Central memory CD8-positive, alpha-beta T cell (primary cell): Measurements from ENCODE around the gene RAP2C.

Experiments
- ATAC-seq: fragments of 150-1000 bp; cut with Tn5 transposase; replicated peaks from 2 replicates; pipeline ENCODE4 v1.10.0; 2022; ENCODE audit warnings: mild to moderate bottlenecking, moderate FRiP score, moderate number of reproducible peaks; ENCODE audit not compliant: poor library complexity, severe bottlenecking; ENCODE audit errors: extremely low read depth
- DNase-seq, 2 donors: peaks; one replicate each; pipeline ENCODE4 v3.0.0; 2021; ENCODE audit warnings: low spot score in 2 of 2
- H3K27ac Mint-ChIP-seq: one replicate; pipeline ENCODE4 v1.8.0; 2022; ENCODE audit warnings: low read depth, mild to moderate bottlenecking, moderate library complexity, mixed read lengths
- H3K27me3 Mint-ChIP-seq: one replicate; pipeline ENCODE4 v1.8.0; 2022; ENCODE audit warnings: mixed read lengths
- H3K36me3 Mint-ChIP-seq: one replicate; pipeline ENCODE4 v1.8.0; 2022; ENCODE audit warnings: mild to moderate bottlenecking, moderate library complexity, mixed read lengths; ENCODE audit not compliant: insufficient read depth
- H3K4me1 Mint-ChIP-seq: one replicate; pipeline ENCODE4 v1.8.0; 2022; ENCODE audit warnings: mixed read lengths
- H3K4me3 Mint-ChIP-seq: one replicate; pipeline ENCODE4 v1.8.0; 2022; ENCODE audit warnings: mild to moderate bottlenecking, moderate library complexity, mixed read lengths
- H3K9me3 Mint-ChIP-seq: one replicate; pipeline ENCODE4 v1.8.0; 2022; ENCODE audit warnings: mixed read lengths

Gene RAP2C

DNA sequence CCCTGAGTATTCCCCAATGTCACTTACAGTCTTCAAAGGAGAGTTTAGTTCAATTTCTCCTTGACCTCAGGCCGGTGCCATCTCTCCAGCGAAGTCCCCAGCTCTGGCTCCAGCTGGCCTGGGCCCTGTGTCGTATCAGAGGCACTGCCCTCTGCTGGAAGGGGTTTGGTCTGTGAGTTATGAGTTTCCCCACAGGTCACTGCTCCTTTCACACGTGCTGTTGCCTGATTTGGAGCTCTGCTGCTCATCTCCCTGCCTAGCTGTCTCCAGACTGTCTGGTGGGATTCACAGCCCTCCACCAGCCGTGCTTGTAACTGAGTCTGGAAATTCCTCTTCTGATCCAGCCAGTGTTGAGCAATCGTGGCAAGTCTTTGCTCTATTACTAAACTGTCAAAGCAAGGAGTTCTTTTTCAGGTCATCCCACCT lies at the start of gene RAP2C:
RAP2C (minus strand) TSS at position 105 of the 426 bp plus-strand sequence. CDS start 2,179 bp downstream, outside the sequence.
- peaks cover 24% of the 10 kb centered on the region for H3K36me3 Mint-ChIP-seq
- ATAC-seq (no peak), DNase-seq (peak; percentile 25 to 32)
- peaks cover 18% of the 10 kb centered on the region for H3K4me1 Mint-ChIP-seq
- H3K27ac Mint-ChIP-seq, result peak within 1 kb of the TSS; percentile 97
- peak within 1 kb of the TSS; percentile 94 for H3K4me3 Mint-ChIP-seq
- H3K27me3 Mint-ChIP-seq, result no peaks in the 10 kb centered on the region
- no peaks in the 10 kb centered on the region for H3K9me3 Mint-ChIP-seq

DNA sequence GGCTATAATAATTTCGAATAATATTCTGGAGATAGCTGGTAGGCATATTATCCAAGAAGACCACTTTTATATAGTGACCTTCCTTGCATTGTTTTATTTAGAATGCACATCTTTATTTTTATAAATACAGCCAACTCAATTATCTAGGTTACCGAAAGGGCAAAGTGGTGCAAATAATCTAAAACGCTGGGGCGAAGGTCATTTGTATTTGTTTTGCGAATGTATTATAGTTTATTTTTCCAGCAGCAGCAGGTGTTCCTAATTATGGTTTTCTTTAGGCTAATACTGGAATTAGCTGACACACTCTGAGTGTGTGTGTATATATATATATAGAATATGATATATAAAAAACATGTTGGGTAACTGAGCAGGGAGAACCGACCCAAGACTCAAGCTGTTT lies 48.1 kb upstream of the RAP2C start:
- H3K36me3 Mint-ChIP-seq, result no peaks in the 10 kb centered on the region
- no peak for ATAC-seq
- no peak overlapping the region for H3K4me3 Mint-ChIP-seq
- no peak overlapping the region for H3K27ac Mint-ChIP-seq
- no peaks in the 10 kb centered on the region for H3K9me3 Mint-ChIP-seq
- DNase-seq, result no peak
- no peaks in the 10 kb centered on the region for H3K4me1 Mint-ChIP-seq
- no peaks in the 10 kb centered on the region for H3K27me3 Mint-ChIP-seq

DNA sequence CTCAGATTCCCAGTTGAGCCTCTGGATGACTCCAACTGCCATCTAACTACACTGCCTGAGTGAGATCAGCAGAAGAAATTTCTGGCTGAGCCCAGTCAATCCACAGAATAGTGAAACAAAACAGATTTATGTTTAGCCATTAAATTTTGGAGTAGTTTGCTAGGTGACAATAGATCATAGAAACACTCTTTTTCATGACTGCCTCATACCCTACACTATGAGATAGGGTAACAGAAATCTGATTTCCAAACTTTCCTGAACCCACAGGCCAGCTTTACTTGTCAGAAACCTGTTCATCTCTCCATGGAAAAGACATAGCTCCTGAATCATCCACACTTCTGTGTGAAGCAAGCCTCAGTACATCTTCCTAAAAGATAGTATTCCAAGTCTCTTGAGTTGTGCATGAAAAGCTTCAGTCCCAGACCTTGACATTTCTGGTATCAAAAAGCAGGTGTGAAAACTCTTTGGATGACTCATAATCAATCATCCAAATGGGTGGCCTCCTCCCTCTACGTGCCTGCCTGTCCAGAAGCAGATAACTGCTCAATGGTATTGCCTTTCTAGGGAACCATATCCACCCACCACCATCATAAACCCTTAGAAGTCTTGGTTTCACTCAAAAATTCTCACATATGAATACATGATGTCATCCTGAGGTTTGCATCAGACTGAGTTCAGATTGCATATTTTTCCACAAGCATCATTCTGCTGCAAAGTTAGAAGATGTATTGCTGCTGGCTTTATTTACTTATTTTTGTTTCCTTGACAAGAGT lies 47.5 kb upstream of the RAP2C start:
- ATAC-seq (no peak), DNase-seq (no peak)
- H3K4me3 Mint-ChIP-seq, result no peak overlapping the region
- no peaks in the 10 kb centered on the region for H3K36me3 Mint-ChIP-seq
- H3K27me3 Mint-ChIP-seq, result no peaks in the 10 kb centered on the region
- H3K9me3 Mint-ChIP-seq, result no peaks in the 10 kb centered on the region
- no peaks in the 10 kb centered on the region for H3K4me1 Mint-ChIP-seq
- no peak overlapping the region for H3K27ac Mint-ChIP-seq

DNA sequence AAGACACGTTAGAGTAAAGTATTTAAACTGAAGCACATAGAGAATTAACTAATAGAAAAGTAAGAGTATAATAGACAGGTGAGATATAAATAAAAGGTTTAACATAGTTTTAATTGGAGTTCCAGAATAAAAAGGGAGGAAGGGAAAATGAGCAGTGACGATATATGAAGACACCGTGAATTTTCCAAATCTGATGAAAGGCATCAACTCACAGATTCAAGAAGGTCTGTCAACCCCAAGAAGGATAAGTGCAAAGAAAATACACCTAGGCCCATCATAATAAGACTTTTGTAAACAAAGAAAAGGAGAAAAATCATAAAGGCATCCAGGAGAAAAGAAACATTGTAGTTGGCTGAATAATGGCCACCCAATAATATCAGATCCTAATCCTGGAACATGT lies 43.9 kb upstream of the RAP2C start:
- Mint-ChIP-seq H3K9me3 (no peaks in the 10 kb centered on the region), H3K4me3 (no peak overlapping the region), H3K27me3 (no peaks in the 10 kb centered on the region), H3K27ac (no peak overlapping the region), H3K36me3 (no peaks in the 10 kb centered on the region), H3K4me1 (no peaks in the 10 kb centered on the region)
- no peak for ATAC-seq
- DNase-seq, result no peak

DNA sequence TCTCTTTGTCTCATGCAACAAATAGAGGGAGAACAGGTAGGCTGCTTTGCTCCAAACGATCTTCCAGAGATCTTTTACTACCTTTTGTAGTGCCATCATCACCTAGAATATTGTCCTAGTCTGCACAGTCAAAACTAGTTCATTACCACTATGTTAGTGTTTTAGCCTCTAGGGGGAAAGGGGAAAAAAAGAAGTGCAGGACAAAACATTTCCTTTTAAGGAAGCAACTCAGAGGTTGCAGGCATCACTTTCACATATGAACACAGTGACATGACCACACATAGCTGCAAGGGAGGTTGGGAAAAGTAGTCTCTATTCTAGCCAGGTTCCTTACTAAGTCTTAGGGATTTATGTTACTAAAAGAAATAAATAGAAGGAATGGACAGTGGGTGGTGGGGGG lies 39.3 kb upstream of the RAP2C start:
- no peaks in the 10 kb centered on the region for H3K27me3 Mint-ChIP-seq

DNA sequence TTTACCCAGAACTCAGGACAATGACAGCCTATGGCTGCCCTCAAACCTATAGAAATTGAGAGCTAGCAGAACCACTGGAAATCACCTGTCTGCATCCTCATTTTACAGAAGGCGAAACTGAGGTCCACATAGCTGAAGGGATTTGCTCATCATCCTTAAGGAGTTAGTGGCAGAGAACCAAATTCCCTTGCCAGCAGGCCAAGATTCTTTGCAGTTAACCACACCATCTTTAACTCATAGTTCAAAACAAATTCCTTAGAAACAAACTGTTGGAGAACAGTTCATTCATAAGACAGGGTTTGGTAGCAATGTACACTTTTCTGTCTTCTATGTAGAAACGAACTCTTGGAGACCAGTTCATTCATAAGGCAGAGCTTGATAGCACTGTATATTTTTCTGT lies 37.9 kb upstream of the RAP2C start:
- Mint-ChIP-seq H3K4me3 (no peak overlapping the region), H3K4me1 (no peaks in the 10 kb centered on the region), H3K27me3 (no peaks in the 10 kb centered on the region), H3K36me3 (no peaks in the 10 kb centered on the region), H3K27ac (no peak overlapping the region), H3K9me3 (no peaks in the 10 kb centered on the region)
- no peak for ATAC-seq
- no peak for DNase-seq

More for the DNA sequence above, 39.3 kb upstream of the RAP2C start:
- Mint-ChIP-seq H3K4me3 (no peak overlapping the region), H3K9me3 (no peaks in the 10 kb centered on the region), H3K4me1 (no peaks in the 10 kb centered on the region), H3K27ac (no peak overlapping the region), H3K36me3 (no peaks in the 10 kb centered on the region)
- no peak for DNase-seq
- ATAC-seq, result no peak

DNA sequence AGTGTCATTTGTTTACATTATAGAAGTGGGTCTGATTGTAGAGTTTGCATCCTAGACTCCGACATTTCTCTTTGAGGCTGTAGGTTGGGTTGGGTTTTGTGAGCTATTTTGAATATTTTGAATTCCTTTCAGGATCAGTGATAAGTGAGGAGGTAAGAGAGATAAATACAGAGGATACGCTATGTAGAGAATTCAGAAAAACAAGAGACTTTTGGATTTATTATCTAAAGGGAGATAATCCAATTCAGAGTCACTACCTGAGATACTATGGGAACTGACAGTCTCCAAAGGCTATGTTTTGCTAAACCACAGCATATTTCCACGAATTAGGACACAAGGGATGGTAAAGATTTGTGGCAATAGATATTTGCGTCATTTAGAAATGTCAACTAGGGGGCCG lies 16.9 kb upstream of the RAP2C start:
- H3K9me3 Mint-ChIP-seq, result no peaks in the 10 kb centered on the region
- no peak overlapping the region for H3K27ac Mint-ChIP-seq
- peaks cover 6% of the 10 kb centered on the region for H3K4me1 Mint-ChIP-seq
- no peak for ATAC-seq
- H3K27me3 Mint-ChIP-seq, result no peaks in the 10 kb centered on the region
- H3K4me3 Mint-ChIP-seq, result no peak overlapping the region
- no peak for DNase-seq
- peaks cover 5% of the 10 kb centered on the region for H3K36me3 Mint-ChIP-seq

DNA sequence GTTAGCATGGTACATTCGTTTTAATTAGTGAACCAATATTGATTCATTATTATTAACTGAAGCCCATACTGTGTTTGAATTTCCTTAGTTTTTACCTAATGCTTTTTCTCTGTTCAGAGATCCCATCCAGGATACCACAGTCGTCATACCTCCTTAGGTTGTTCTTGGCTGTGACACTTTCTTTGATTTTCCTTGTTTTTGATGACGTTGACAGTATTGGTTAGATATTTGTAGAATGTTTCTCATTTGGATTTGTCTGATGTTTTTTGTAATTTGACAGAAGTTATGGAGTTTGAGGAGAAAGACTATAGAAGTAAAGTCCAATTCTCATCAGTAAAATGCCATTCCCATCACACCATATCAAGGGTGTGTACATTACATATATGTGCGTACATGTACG lies 16.2 kb upstream of the RAP2C start:
- H3K4me3 Mint-ChIP-seq, result no peak overlapping the region
- peaks cover 2% of the 10 kb centered on the region for H3K36me3 Mint-ChIP-seq
- no peaks in the 10 kb centered on the region for H3K27me3 Mint-ChIP-seq
- no peak overlapping the region for H3K27ac Mint-ChIP-seq
- ATAC-seq (no peak), DNase-seq (no peak)
- peaks cover 6% of the 10 kb centered on the region for H3K4me1 Mint-ChIP-seq
- H3K9me3 Mint-ChIP-seq, result no peaks in the 10 kb centered on the region

DNA sequence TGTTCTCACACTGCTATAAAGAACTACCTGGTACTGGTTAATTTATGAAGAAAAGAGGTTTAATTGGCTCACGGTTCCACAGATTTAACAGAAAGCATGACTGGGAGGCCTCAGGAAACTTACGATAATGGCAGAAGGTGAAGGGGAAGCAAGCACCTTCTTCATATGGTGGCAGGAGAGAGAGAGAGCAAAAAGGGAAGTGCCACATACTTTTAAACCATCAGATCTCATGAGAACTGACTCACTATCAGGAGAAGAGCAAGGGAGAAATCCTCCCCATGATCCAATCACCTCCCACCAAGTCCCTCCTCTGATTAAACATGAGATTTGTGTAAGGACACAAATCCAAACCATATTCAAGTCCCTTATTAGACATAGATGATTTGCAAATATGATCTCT lies 12.3 kb upstream of the RAP2C start:
- Mint-ChIP-seq H3K9me3 (no peaks in the 10 kb centered on the region), H3K4me3 (no peak overlapping the region), H3K27ac (no peak overlapping the region), H3K4me1 (peaks cover 14% of the 10 kb centered on the region), H3K36me3 (peaks cover 3% of the 10 kb centered on the region), H3K27me3 (no peaks in the 10 kb centered on the region)
- DNase-seq (no peak), ATAC-seq (no peak)

DNA sequence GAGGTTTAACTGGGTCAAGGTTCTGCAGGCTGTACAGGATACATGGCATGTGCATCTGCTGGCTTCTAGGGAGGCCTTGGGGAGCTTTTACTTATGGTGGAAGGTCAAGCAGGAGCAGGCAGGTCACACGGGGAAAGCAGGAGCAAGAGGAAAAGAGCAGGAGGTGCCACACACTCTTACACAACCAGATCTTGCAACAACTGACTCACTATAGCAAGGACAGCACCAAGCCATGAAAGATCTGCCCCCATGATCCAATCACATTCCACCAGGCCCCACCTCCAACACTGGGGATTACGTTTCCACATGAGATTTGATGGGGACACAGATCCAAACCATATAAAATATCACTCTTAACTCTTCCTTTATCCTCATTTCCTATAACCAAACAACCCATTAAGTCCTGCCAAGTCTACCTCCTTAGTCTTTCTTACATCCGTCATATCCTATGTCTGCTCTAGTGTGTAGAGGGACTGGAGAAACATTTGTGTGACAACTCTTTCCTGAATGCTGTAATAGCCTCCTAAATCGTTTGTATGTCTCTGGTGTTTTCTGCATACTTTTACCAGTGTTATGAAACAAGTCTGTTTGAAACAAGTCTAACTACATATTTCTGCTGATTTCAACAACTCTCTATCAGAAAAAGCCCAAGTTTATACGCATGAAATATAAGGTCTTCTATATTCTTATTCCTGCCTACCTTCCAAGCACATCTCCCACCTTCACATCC lies 8.3 kb upstream of the RAP2C start:
- Mint-ChIP-seq H3K27ac (no peak overlapping the region), H3K36me3 (peaks cover 1% of the 10 kb centered on the region), H3K4me3 (no peak overlapping the region), H3K4me1 (peaks cover 14% of the 10 kb centered on the region), H3K27me3 (no peaks in the 10 kb centered on the region), H3K9me3 (no peaks in the 10 kb centered on the region)
- no peak for DNase-seq
- ATAC-seq, result no peak

DNA sequence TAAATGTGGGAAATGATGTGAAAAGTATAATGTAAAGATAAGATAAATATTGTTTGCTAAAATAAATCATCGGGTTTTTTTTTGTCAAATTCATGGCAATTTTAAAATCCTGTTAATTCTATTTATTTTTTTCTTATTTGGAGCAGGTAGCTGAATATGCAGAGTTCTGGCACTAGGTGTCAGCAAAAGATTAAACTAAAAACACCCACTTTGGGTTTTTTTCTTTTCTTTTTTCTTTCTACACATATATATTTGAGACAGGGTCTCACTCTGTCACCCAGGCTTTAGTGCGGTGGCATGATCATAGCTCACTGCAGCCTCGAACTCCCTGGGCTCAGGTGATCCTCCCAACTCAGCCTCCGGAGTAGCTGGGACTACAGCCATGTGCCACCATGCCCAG lies 6.9 kb upstream of the RAP2C start:
- H3K4me3 Mint-ChIP-seq, result no peak overlapping the region
- H3K36me3 Mint-ChIP-seq, result peaks cover 1% of the 10 kb centered on the region
- no peak overlapping the region for H3K27ac Mint-ChIP-seq
- DNase-seq (no peak), ATAC-seq (no peak)
- no peaks in the 10 kb centered on the region for H3K27me3 Mint-ChIP-seq
- peaks cover 8% of the 10 kb centered on the region for H3K4me1 Mint-ChIP-seq
- no peaks in the 10 kb centered on the region for H3K9me3 Mint-ChIP-seq

DNA sequence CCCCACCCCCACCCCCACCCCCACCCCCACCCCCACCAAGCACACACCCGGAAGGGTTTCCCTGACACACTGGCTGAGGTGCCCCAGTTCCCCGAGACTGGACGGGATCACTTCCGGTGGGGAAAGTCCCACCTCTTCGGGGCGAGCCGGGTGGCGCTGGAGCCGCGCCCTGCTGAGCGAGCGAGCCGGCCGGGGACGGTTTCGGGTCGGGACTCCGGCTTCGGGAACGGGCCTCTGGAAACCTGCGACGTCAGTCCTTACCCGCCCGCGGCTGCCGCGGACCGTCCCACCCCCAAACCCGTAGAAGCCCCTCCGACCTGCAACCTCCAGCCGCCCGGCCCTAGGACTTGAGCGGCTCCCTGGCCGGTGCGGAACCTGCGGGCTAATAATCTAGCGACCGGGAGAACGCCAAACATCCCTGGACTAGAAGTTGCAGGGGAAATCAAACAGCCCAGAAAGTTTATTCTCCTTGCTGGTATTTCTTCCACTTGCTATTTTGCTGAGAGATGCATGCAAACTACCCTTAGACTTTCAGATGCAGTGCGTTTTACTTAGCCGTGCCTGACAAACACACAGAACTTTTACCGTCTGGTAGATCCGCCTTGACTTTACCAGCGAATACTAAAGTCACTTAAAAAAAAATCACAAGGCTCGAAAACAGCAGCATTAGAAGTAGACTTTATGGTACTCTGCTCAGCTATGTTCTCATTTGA lies 991 bp downstream of the RAP2C start:
- H3K27me3 Mint-ChIP-seq, result no peaks in the 10 kb centered on the region

More for the DNA sequence above, 991 bp downstream of the RAP2C start:
- peaks cover 32% of the 10 kb centered on the region for H3K36me3 Mint-ChIP-seq
- peak overlapping the region; percentile 94 for H3K4me3 Mint-ChIP-seq
- DNase-seq (peak; percentile 45 to 71), ATAC-seq (peak; percentile 41)
- peaks cover 22% of the 10 kb centered on the region for H3K4me1 Mint-ChIP-seq
- H3K9me3 Mint-ChIP-seq, result no peaks in the 10 kb centered on the region
- H3K27ac Mint-ChIP-seq, result peak overlapping the region; percentile 97
